ENCODE results near the gene TRIM38. TPM values are rescaled to one million over a fixed set of nuclear protein-coding genes. Genes with fewer than 3 reads are reported as not detected.

The TRIM38 gene
- total RNA-seq, 1 experiment from 2014 or later: 17.0 TPM

- Histone ChIP-seq H3K36me3 (ENCODE audit: insufficient read depth, low read length) (no peaks in the 10 kb centered on the region), H3K4me1 (ENCODE audit: low read length) (peaks cover 56% of the 10 kb centered on the region), H2AFZ (ENCODE audit: low read length) (no peak overlapping the region), H3K9ac (ENCODE audit: low read length) (peak overlapping the region; percentile 83), H3K27ac (ENCODE audit: low read length) (peak overlapping the region; percentile 87), H3K9me2 (replicated peaks; ENCODE audit: insufficient read depth, low read length) (no peaks in the 10 kb centered on the region), H3K27me3 (ENCODE audit: low read length) (no peaks in the 10 kb centered on the region), H3K4me3 (ENCODE audit: low read length) (peak overlapping the region; percentile 86), H4K20me1 (ENCODE audit: insufficient read depth, low read depth, low read length) (no peaks in the 10 kb centered on the region), H3K4me2 (ENCODE audit: low read depth, low read length, poor library complexity, severe bottlenecking) (peak overlapping the region; percentile 97), H3K9me3 (ENCODE audit: low read length) (no peaks in the 10 kb centered on the region), H3K79me2 (ENCODE audit: low read length) (no peaks in the 10 kb centered on the region)
- peak; percentile 79 for DNase-seq
These were observed 68.6 kb downstream of the TRIM38 start for GRCh38 chr6:26031151-26031594.

GRCh38 chr6:26031595-26032339, 69.2 kb downstream of the TRIM38 start:
- Histone ChIP-seq H3K9ac (ENCODE audit: low read length) (peak overlapping the region; percentile 83), H3K9me3 (ENCODE audit: low read length) (no peaks in the 10 kb centered on the region), H3K79me2 (ENCODE audit: low read length) (no peaks in the 10 kb centered on the region), H2AFZ (ENCODE audit: low read length) (no peak overlapping the region), H3K9me2 (replicated peaks; ENCODE audit: insufficient read depth, low read length) (no peaks in the 10 kb centered on the region), H3K36me3 (ENCODE audit: insufficient read depth, low read length) (no peaks in the 10 kb centered on the region), H3K4me1 (ENCODE audit: low read length) (peaks cover 52% of the 10 kb centered on the region), H3K27ac (ENCODE audit: low read length) (peak overlapping the region; percentile 87), H3K27me3 (ENCODE audit: low read length) (no peaks in the 10 kb centered on the region), H3K4me3 (ENCODE audit: low read length) (peak overlapping the region; percentile 86), H4K20me1 (ENCODE audit: insufficient read depth, low read depth, low read length) (no peaks in the 10 kb centered on the region), H3K4me2 (ENCODE audit: low read depth, low read length, poor library complexity, severe bottlenecking) (peak overlapping the region; percentile 97)
- DNase-seq: peak; percentile 98

- Histone ChIP-seq H3K9me2 (replicated peaks; ENCODE audit: insufficient read depth, low read length) (no peaks in the 10 kb centered on the region), H3K9ac (ENCODE audit: low read length) (peak overlapping the region; percentile 54), H3K79me2 (ENCODE audit: low read length) (no peaks in the 10 kb centered on the region), H4K20me1 (ENCODE audit: insufficient read depth, low read depth, low read length) (no peaks in the 10 kb centered on the region), H3K4me3 (ENCODE audit: low read length) (peak overlapping the region; percentile 86), H3K4me1 (ENCODE audit: low read length) (peaks cover 44% of the 10 kb centered on the region), H3K4me2 (ENCODE audit: low read depth, low read length, poor library complexity, severe bottlenecking) (peak overlapping the region; percentile 97), H3K36me3 (ENCODE audit: insufficient read depth, low read length) (no peaks in the 10 kb centered on the region), H3K27me3 (ENCODE audit: low read length) (no peaks in the 10 kb centered on the region), H3K27ac (ENCODE audit: low read length) (peak overlapping the region; percentile 24), H2AFZ (ENCODE audit: low read length) (peak overlapping the region; percentile 36; the same call in 1 of the 2 replicates), H3K9me3 (ENCODE audit: low read length) (no peaks in the 10 kb centered on the region)
- DNase-seq: no peak
These were observed 69.9 kb downstream of the TRIM38 start for GRCh38 chr6:26032340-26033084.

- peak overlapping the region; percentile 97 for H3K4me2 ChIP-seq (ENCODE audit: low read depth, low read length, poor library complexity, severe bottlenecking)
- DNase-seq: peak; percentile 85
- H2AFZ ChIP-seq (ENCODE audit: low read length): peak overlapping the region; percentile 36
- H3K36me3 ChIP-seq (ENCODE audit: insufficient read depth, low read length): no peaks in the 10 kb centered on the region
- peaks cover 36% of the 10 kb centered on the region for H3K4me1 ChIP-seq (ENCODE audit: low read length)
- no peaks in the 10 kb centered on the region for H3K27me3 ChIP-seq (ENCODE audit: low read length)
- H4K20me1 ChIP-seq (ENCODE audit: insufficient read depth, low read depth, low read length): no peaks in the 10 kb centered on the region
- peak overlapping the region; percentile 24; the same call in 1 of the 2 replicates for H3K27ac ChIP-seq (ENCODE audit: low read length)
- H3K9ac ChIP-seq (ENCODE audit: low read length): peak overlapping the region; percentile 54
- no peaks in the 10 kb centered on the region for H3K9me3 ChIP-seq (ENCODE audit: low read length)
- no peaks in the 10 kb centered on the region for H3K9me2 ChIP-seq (replicated peaks; ENCODE audit: insufficient read depth, low read length)
- peak overlapping the region; percentile 86 for H3K4me3 ChIP-seq (ENCODE audit: low read length)
- H3K79me2 ChIP-seq (ENCODE audit: low read length): no peaks in the 10 kb centered on the region
These were observed 70.7 kb downstream of the TRIM38 start for GRCh38 chr6:26033085-26033940.

- Histone ChIP-seq H3K9ac (ENCODE audit: low read length) (no peak overlapping the region), H3K36me3 (ENCODE audit: insufficient read depth, low read length) (no peaks in the 10 kb centered on the region), H3K79me2 (ENCODE audit: low read length) (no peaks in the 10 kb centered on the region), H3K4me1 (ENCODE audit: low read length) (peaks cover 33% of the 10 kb centered on the region), H2AFZ (ENCODE audit: low read length) (no peak overlapping the region), H3K9me3 (ENCODE audit: low read length) (no peaks in the 10 kb centered on the region), H3K4me2 (ENCODE audit: low read depth, low read length, poor library complexity, severe bottlenecking) (no peak overlapping the region), H3K27ac (ENCODE audit: low read length) (no peak overlapping the region), H4K20me1 (ENCODE audit: insufficient read depth, low read depth, low read length) (no peaks in the 10 kb centered on the region), H3K4me3 (ENCODE audit: low read length) (no peak overlapping the region), H3K27me3 (ENCODE audit: low read length) (no peaks in the 10 kb centered on the region), H3K9me2 (replicated peaks; ENCODE audit: insufficient read depth, low read length) (no peaks in the 10 kb centered on the region)
- no peak for DNase-seq
These were observed 71.3 kb downstream of the TRIM38 start for GRCh38 chr6:26033941-26034354.

- peaks cover 31% of the 10 kb centered on the region for H3K4me1 ChIP-seq (ENCODE audit: low read length)
- no peak overlapping the region for H3K9ac ChIP-seq (ENCODE audit: low read length)
- H3K36me3 ChIP-seq (ENCODE audit: insufficient read depth, low read length): no peaks in the 10 kb centered on the region
- no peaks in the 10 kb centered on the region for H3K9me3 ChIP-seq (ENCODE audit: low read length)
- no peak overlapping the region for H2AFZ ChIP-seq (ENCODE audit: low read length)
- no peaks in the 10 kb centered on the region for H3K27me3 ChIP-seq (ENCODE audit: low read length)
- H3K4me3 ChIP-seq (ENCODE audit: low read length): no peak overlapping the region
- no peak for DNase-seq
- H3K9me2 ChIP-seq (replicated peaks; ENCODE audit: insufficient read depth, low read length): no peaks in the 10 kb centered on the region
- no peaks in the 10 kb centered on the region for H4K20me1 ChIP-seq (ENCODE audit: insufficient read depth, low read depth, low read length)
- no peak overlapping the region for H3K4me2 ChIP-seq (ENCODE audit: low read depth, low read length, poor library complexity, severe bottlenecking)
- no peak overlapping the region for H3K27ac ChIP-seq (ENCODE audit: low read length)
- no peaks in the 10 kb centered on the region for H3K79me2 ChIP-seq (ENCODE audit: low read length)
These were observed 72.3 kb downstream of the TRIM38 start for GRCh38 chr6:26034905-26035304.
